ENCODE results near the gene CIAO3.
A peak's percentile ranks its signal among the peaks of the same experiment; 100 is the strongest.

The CIAO3 gene

GRCh38 chr16:734208-734980 lies 6.4 kb downstream of the CIAO3 start:
- DNase-seq: no peak

GRCh38 chr16:733382-734207 lies 7.2 kb downstream of the CIAO3 start:
- DNase-seq: no peak

- no peak for DNase-seq
These were observed 7.9 kb downstream of the CIAO3 start for GRCh38 chr16:732936-733335.

GRCh38 chr16:732332-732731 lies 8.5 kb downstream of the CIAO3 start:
- DNase-seq: no peak

- no peak for DNase-seq
These were observed 9.9 kb downstream of the CIAO3 start for GRCh38 chr16:730666-731509.

- no peak for DNase-seq
These were observed 10.8 kb downstream of the CIAO3 start for GRCh38 chr16:729768-730665.

- no peak for DNase-seq
These were observed 11.7 kb downstream of the CIAO3 start for GRCh38 chr16:728890-729744.

- peak; percentile 90 for DNase-seq
These were observed 12.5 kb downstream of the CIAO3 start for GRCh38 chr16:728131-728889.

GRCh38 chr16:727291-727977 lies 13.4 kb downstream of the CIAO3 start:
- no peak for DNase-seq

- DNase-seq: peak; percentile 80
These were observed 14.1 kb downstream of the CIAO3 start, which contains the start of the genes CCDC78 and HAGHL for GRCh38 chr16:726438-727290. Gene CCDC78, minus strand, starts transcription at chr16:726443. Its CDS starts 76 bp downstream, at chr16:726367. Gene HAGHL, plus strand, starts transcription at chr16:727106. Its CDS starts 404 bp downstream, at chr16:727510.

- no peak for DNase-seq
These were observed 14.7 kb downstream of the CIAO3 start for GRCh38 chr16:726188-726437.

GRCh38 chr16:725463-726187 lies 15.2 kb downstream of the CIAO3 start:
- DNase-seq: no peak

GRCh38 chr16:725041-725376 lies 15.8 kb downstream of the CIAO3 start:
- DNase-seq: no peak

- no peak for DNase-seq
These were observed 16.4 kb downstream of the CIAO3 start for GRCh38 chr16:724188-725040.

GRCh38 chr16:723695-724094 lies 17.1 kb downstream of the CIAO3 start:
- DNase-seq: no peak

- DNase-seq: no peak
These were observed 17.8 kb downstream of the CIAO3 start for GRCh38 chr16:722835-723633.
